ENCODE data around the gene DDX39B. TPM values are rescaled to one million over a fixed set of nuclear protein-coding genes. Genes with fewer than 3 reads are reported as not detected.
A peak's percentile ranks its signal among the peaks of the same experiment; 100 is the strongest.

The DDX39B gene
- total RNA-seq, 1 experiment from 2014 or later, result 565 TPM

- Mint-ChIP-seq H3K36me3 (ENCODE audit: insufficient read depth, unreplicated experiment) (peaks cover 91% of the 10 kb centered on the region), H3K27me3 (ENCODE audit: insufficient read depth, unreplicated experiment) (no peaks in the 10 kb centered on the region), H3K9me3 (ENCODE audit: unreplicated experiment) (no peaks in the 10 kb centered on the region), H3K4me3 (ENCODE audit: unreplicated experiment) (no peak overlapping the region), H3K4me1 (ENCODE audit: insufficient read depth, unreplicated experiment) (peaks cover 5% of the 10 kb centered on the region), H3K27ac (ENCODE audit: low read depth, unreplicated experiment) (no peak overlapping the region)
- TF ChIP-seq CTCF (IDR thresholded peaks at IDR 0.05; ENCODE audit: unreplicated experiment), result no peak
- intact Hi-C loops (cut with micrococcal nuclease), result no loop called here
- CTCF ChIA-PET, result interaction anchor here (0.8 to 1.1 kb wide), 3 partner anchors 14 to 40 kb away, joined by 3 to 4 read pairs (median 3); partner anchors contain the start of gene ATP6V1G2
- BruUV-seq (replicated peaks), result no TSS peak
- DNase-seq (ENCODE audit: unreplicated experiment), result no peak
- POLR2A ChIA-PET, result interaction anchor here (0.6 to 2.5 kb wide), 8 partner anchors 10 to 66 kb away, joined by 3 to 19 read pairs (median 3); partner anchors contain the start of genes ATP6V1G2, DDX39B and MICB
Measured at GRCh38 chr6:31531771-31532643, 9.8 kb downstream of the DDX39B start.

- Mint-ChIP-seq H3K4me3 (ENCODE audit: unreplicated experiment) (no peak overlapping the region), H3K27me3 (ENCODE audit: insufficient read depth, unreplicated experiment) (no peaks in the 10 kb centered on the region), H3K27ac (ENCODE audit: low read depth, unreplicated experiment) (no peak overlapping the region), H3K36me3 (ENCODE audit: insufficient read depth, unreplicated experiment) (peaks cover 82% of the 10 kb centered on the region), H3K9me3 (ENCODE audit: unreplicated experiment) (no peaks in the 10 kb centered on the region), H3K4me1 (ENCODE audit: insufficient read depth, unreplicated experiment) (peaks cover 5% of the 10 kb centered on the region)
- ChIA-PET POLR2A (interaction anchor here (0.9 to 2.5 kb wide), 6 partner anchors 9 to 37 kb away, joined by 3 to 19 read pairs (median 4); partner anchors contain the start of genes ATP6V1G2, DDX39B and MICB), CTCF (interaction anchor here (0.8 to 1.1 kb wide), 2 partner anchors 15 to 37 kb away, joined by 3 to 4 read pairs; partner anchors contain the start of gene ATP6V1G2)
- DNase-seq (ENCODE audit: unreplicated experiment), result no peak
- BruUV-seq (replicated peaks), result no TSS peak
- no peak for TF ChIP-seq CTCF (IDR thresholded peaks at IDR 0.05; ENCODE audit: unreplicated experiment)
- intact Hi-C loops (cut with micrococcal nuclease), result no loop called here
Measured at GRCh38 chr6:31531162-31531561, 10.6 kb downstream of the DDX39B start.

GRCh38 chr6:31530659-31531058 lies 11.1 kb downstream of the DDX39B start:
- no peaks in the 10 kb centered on the region for H3K27me3 Mint-ChIP-seq (ENCODE audit: insufficient read depth, unreplicated experiment)
- CTCF ChIA-PET, result no interaction called here

More at GRCh38 chr6:31530659-31531058, 11.1 kb downstream of the DDX39B start:
- Mint-ChIP-seq H3K9me3 (ENCODE audit: unreplicated experiment) (no peaks in the 10 kb centered on the region), H3K4me1 (ENCODE audit: insufficient read depth, unreplicated experiment) (peaks cover under 1% of the 10 kb centered on the region), H3K27ac (ENCODE audit: low read depth, unreplicated experiment) (no peak overlapping the region), H3K36me3 (ENCODE audit: insufficient read depth, unreplicated experiment) (peaks cover 77% of the 10 kb centered on the region), H3K4me3 (ENCODE audit: unreplicated experiment) (no peak overlapping the region)
- DNase-seq (ENCODE audit: unreplicated experiment), result no peak
- intact Hi-C loops (cut with micrococcal nuclease), result no loop called here
- BruUV-seq (replicated peaks), result TSS peak; percentile 13
- POLR2A ChIA-PET, result interaction anchor here (0.7 to 2.5 kb wide), 4 partner anchors 11 to 122 kb away, joined by 3 to 19 read pairs (median 4); partner anchors contain the start of genes BAG6, DDX39B and MICB
- TF ChIP-seq CTCF (IDR thresholded peaks at IDR 0.05; ENCODE audit: unreplicated experiment), result no peak

All from MCF 10A (cell line).